Epithelial cell of proximal tubule (primary cell): ENCODE measurements around the gene DPH6. TPM values are rescaled to one million over a fixed set of nuclear protein-coding genes. Genes with fewer than 3 reads are reported as not detected.

Source experiments
- DNase-seq: peaks from one replicate; pipeline ENCODE4 v3.0.0-alpha.2; 2011; ENCODE audit warnings: low read depth
- H3K4me3 ChIP-seq: 2 replicates; pipeline ENCODE4 v1.5.1; 2011; ENCODE audit warnings: low read depth, mild to moderate bottlenecking, low read length
- total RNA-seq: library from RNA; depleted of rRNA; stranded (reverse); fragments of >200 nt; gene quantifications from 2 replicates; pipeline ENCODE4 v1.2.3, GENCODE V29; 2015
- TF ChIP-seq, protein P1 (sequence below): conservative IDR thresholded peaks from 2 replicates; pipeline ENCODE4 v1.5.1; 2012; ENCODE audit warnings: low read depth, mild to moderate bottlenecking, low read length

The DPH6 gene
- total RNA-seq, 1 donor from 2014 or later = 10.0 TPM

DNA sequence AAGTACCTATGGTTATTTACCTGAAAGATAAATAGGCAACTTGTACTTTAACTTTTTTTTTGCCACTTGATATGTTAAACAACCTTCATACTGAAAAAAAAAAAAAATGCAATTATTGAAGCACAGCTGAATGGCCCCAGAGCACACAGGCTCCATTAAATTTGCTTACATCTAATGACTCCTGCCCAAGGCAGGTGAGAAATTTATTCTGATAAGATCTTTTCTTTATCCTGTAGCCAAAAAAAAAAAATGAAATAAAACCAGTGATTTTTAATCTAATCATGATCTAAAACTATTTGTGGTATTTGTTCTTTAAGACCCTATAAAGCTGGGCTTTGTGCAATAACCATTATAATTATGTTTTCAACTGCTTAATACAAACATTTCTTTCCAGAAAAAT is 115.7 kb downstream of the DPH6 start:
- no peak overlapping the region for H3K4me3 ChIP-seq
- DNase-seq = no peak

DNA sequence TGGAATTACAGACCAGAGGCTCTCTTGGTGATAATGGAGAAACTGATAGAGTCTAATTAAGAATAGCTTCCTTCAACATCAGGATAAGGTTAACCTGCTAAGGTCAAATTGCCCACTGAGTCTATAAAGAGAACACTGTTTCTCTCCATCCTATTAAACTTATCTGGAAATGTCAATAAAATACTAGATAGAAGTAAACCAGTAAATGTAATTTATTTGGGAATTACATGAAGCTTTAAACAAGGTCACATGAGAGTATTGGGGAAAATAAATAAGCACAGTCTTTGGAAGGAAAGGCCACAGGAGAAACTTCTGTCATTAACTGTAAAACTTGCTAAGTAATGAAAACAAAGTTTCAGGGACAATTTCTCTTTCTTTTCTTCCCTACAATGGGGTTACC is 118.5 kb downstream of the DPH6 start:
- TF ChIP-seq, protein P1, sequence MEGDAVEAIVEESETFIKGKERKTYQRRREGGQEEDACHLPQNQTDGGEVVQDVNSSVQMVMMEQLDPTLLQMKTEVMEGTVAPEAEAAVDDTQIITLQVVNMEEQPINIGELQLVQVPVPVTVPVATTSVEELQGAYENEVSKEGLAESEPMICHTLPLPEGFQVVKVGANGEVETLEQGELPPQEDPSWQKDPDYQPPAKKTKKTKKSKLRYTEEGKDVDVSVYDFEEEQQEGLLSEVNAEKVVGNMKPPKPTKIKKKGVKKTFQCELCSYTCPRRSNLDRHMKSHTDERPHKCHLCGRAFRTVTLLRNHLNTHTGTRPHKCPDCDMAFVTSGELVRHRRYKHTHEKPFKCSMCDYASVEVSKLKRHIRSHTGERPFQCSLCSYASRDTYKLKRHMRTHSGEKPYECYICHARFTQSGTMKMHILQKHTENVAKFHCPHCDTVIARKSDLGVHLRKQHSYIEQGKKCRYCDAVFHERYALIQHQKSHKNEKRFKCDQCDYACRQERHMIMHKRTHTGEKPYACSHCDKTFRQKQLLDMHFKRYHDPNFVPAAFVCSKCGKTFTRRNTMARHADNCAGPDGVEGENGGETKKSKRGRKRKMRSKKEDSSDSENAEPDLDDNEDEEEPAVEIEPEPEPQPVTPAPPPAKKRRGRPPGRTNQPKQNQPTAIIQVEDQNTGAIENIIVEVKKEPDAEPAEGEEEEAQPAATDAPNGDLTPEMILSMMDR = no peak
- no peak for DNase-seq
- H3K4me3 ChIP-seq = no peak overlapping the region

More for the DNA sequence above, 115.7 kb downstream of the DPH6 start:
- TF ChIP-seq, protein P1 = no peak

DNA sequence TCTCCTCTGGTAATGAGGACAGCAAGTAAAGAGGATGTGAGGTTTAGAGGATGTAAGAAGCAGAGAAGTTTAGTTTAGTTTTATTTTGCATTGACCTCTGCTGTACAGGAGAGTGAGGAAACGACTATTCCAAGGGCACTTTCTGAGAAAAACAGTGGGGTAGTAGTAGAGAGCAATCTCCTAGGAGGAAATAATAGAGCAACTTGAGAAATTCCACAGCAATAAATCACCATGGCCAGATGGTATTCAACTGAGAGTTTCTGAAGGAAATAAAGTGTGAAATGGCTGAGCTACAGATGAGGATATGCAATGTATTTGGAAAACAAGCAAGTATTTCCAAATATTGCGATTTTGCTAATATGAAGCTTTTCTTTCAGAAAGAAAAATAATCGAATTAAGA is 118.9 kb downstream of the DPH6 start:
- no peak overlapping the region for H3K4me3 ChIP-seq
- TF ChIP-seq, protein P1 = no peak
- peak; percentile 43 for DNase-seq

DNA sequence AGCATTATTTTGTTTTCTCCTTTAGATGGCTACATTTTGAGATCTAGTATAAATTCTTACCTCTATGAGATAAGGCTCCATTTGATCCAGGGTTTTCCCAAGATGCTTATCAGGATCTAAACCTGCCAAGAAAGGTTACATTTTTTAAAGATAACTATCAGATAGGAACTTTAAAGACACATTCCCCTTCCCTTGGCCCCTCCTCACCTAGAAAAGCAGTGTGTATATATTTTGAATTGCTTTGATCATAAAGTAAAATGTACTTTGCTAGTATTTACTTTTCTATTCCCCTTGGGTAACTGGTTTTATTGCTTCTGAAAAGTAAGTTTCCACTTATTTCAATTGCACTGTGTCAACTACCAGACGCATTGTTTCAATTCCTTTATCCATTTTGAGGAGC is 135.2 kb downstream of the DPH6 start:
- no peak overlapping the region for H3K4me3 ChIP-seq
- TF ChIP-seq, protein P1 = no peak
- DNase-seq = no peak

DNA sequence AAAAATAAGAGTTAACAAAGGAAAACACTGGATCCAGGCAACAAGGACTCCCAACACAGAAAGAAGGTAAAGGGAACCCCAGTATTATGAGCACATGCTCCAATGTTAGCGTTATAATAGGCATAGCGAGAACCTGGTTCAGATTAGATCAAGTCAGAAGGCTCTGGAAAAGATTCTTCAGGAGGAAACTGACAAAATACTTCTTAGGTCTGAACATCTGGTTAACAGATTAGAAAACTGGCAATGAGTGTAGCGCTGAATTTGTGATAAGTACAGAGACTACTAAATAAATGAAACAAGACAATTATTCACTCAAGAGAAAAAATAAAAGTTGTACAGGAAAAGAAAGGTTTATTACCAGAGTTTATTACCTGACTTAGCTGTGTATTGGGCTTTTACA is 146.1 kb downstream of the DPH6 start:
- DNase-seq = no peak
- H3K4me3 ChIP-seq = no peak overlapping the region
- TF ChIP-seq, protein P1 = no peak

DNA sequence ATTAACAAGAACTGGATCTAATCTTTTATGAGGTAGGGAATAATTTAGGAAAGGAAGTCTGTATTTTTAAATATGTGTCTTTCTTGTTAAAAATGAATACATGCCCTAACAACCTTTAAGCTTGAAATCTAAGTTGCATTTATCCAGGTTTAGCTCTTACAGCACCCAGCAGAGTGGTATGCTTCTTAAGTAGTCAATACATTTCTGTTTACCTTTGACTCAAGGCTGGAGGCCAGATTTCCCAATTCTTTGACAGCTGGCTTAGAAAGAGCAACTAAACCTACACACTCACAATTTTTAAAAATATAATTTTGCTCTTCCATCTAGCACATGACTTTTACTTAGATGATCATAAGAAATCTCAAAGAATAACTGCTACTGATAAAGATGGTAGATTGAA is 148.9 kb downstream of the DPH6 start:
- DNase-seq = no peak

DNA sequence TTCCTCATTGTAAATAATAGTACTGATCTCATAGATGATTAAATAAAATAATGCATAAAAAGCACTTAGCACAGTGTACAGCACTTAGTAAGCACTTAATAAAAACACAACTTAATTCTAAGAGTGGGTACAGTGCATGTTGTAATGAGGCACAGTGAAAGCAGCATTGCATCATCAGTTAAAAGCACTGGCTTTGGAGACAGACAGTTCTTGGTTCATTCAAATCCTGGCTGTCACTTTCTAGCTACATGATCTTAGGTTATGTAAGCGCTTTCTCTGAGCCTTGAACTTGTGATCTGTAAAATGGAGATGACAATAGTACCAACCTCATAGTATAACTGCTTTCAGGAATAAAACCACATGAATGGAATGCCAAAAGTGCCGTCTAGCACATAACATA is 151.5 kb downstream of the DPH6 start:
- no peak overlapping the region for H3K4me3 ChIP-seq
- no peak for DNase-seq
- TF ChIP-seq, protein P1 = no peak

More for the DNA sequence above, 148.9 kb downstream of the DPH6 start:
- TF ChIP-seq, protein P1 = no peak
- H3K4me3 ChIP-seq = no peak overlapping the region
